Smooth muscle cell of trachea (primary cell): Measurements from ENCODE around the gene SOCS6. TPM values are rescaled to one million over a fixed set of nuclear protein-coding genes. Genes with fewer than 3 reads are reported as not detected.

ENCODE experiments used
- total RNA-seq: library from RNA; depleted of rRNA; stranded (reverse); fragments of >200 nt; gene quantifications from 2 replicates; pipeline ENCODE4 v1.2.1, GENCODE V29; 2014

Gene SOCS6
- 31.0 and 37.9 TPM in 2 replicates for total RNA-seq

GRCh38 chr18:70288851-70289328, at the start of gene SOCS6:
SOCS6 (plus strand) TSS chr18:70289045; CDS start chr18:70324669, 35,624 bp downstream.

Other genes starting within 250 kb of the SOCS6 start
- gene RTTN, start 83.4 kb upstream of the SOCS6 start, total RNA-seq = 14.2 and 22.8 TPM in 2 replicates